Spinal cord (tissue), 10 donors: ENCODE results near the gene MCTP2. TPM values are rescaled to one million over a fixed set of nuclear protein-coding genes. Genes with fewer than 3 reads are reported as not detected.

ENCODE experiments used
- DNase-seq, 6 donors: peaks; one replicate each; pipeline versions ENCODE4 v3.0.0 to v3.0.0-alpha.2; 2013 to 2015; ENCODE audit warnings: low spot score in 6 of 6, low read depth in 4 of 6
- H3K27ac ChIP-seq: one replicate; pipeline ENCODE4 v1.5.1; 2013; ENCODE audit warnings: low read depth, low read length, control low read depth
- H3K27me3 ChIP-seq: one replicate; pipeline ENCODE4 v1.6.1; 2013; ENCODE audit warnings: low read length; ENCODE audit not compliant: control insufficient read depth, insufficient read depth
- H3K36me3 ChIP-seq: one replicate; pipeline ENCODE4 v1.6.1; 2013; ENCODE audit warnings: low read length; ENCODE audit not compliant: control insufficient read depth, insufficient read depth
- H3K4me1 ChIP-seq: one replicate; pipeline ENCODE4 v1.6.1; 2013; ENCODE audit warnings: low read length; ENCODE audit not compliant: control insufficient read depth, insufficient read depth
- H3K4me3 ChIP-seq: one replicate; pipeline ENCODE4 v1.5.1; 2013; ENCODE audit warnings: low read depth, low read length, control low read depth
- H3K9me3 ChIP-seq: one replicate; pipeline ENCODE4 v1.6.1; 2013; ENCODE audit warnings: low read length; ENCODE audit not compliant: control insufficient read depth, insufficient read depth
- WGBS: methylation state at CpG from one replicate; pipeline ENCODE4 v1.1.5; 2013; ENCODE audit warnings: missing lambda C conversion rate; ENCODE audit not compliant: insufficient coverage; 5-methylcytosine and 5-hydroxymethylcytosine counted together
- polyA plus RNA-seq, 2 donors: library from polyadenylated mRNA; unstranded; fragments of 120-200 nt; gene quantifications; one replicate each; pipeline ENCODE4 v1.2.1, GENCODE V29; 2013; ENCODE audit not compliant: insufficient read length in 2 of 2
- total RNA-seq, 2 donors: library from RNA; depleted of rRNA in 1 of 2; stranded (reverse); fragments of 120-200 nt in 1 of 2; fragments of >200 nt in 1 of 2; gene quantifications; one replicate each; pipeline versions ENCODE4 v1.2.3 to v1.2.4, GENCODE V29; 2013 to 2014
- donor health status: healthy.

Gene MCTP2
- total and polyA plus RNA-seq, 4 donors: 0.76 to 12.4 (median 4.1) TPM

DNA sequence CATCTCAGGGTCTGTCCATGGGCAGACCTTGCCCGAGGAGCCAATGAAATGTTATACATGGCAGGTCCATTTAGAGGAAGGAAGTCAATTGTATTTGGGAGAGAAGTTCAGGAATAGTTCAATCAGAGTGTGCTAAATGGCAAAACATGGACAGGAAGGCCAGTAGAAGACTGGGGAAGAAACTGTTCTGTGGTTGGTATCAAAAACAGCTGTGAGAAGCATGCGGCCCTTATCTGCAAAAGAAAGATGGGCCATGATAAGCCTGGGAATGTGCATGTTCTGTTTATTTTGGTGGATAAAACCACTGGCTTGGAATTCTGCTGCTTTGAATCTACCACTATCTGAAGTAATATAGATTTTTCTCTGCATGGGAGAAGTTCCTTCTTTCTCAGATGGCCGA, 100.4 kb downstream of the MCTP2 start:
- DNase-seq: no peak
- Histone ChIP-seq H3K27me3 (no peaks in the 10 kb centered on the region), H3K36me3 (no peaks in the 10 kb centered on the region), H3K9me3 (no peaks in the 10 kb centered on the region), H3K27ac (no peak overlapping the region), H3K4me3 (no peak overlapping the region), H3K4me1 (no peaks in the 10 kb centered on the region)
- WGBS: 88% methylated on average over 1 of the region's 3 CpGs

DNA sequence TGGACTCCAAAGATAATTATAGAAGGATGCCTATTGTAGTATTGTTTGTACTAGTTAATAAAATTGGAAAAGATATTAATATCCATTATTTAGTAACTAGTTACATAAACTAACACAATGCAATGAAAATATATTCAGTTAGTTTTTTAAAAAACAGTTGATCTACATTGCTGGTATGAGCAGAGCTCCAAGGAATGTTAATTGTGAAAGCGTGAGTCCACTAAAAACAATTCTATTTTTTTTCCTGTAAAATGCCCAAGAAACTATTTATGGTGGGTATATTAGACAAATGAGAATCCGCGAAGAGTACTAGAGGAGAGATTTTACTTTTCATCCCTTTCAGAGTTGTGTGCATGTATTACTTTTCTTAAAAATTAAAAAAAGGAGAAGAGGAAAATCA, 104.3 kb downstream of the MCTP2 start:
- DNase-seq: no peak
- no peaks in the 10 kb centered on the region for H3K4me1 ChIP-seq
- WGBS: no CpG with 5 or more reads among the region's 3 CpGs
- no peaks in the 10 kb centered on the region for H3K27me3 ChIP-seq
- H3K4me3 ChIP-seq: no peak overlapping the region
- no peaks in the 10 kb centered on the region for H3K36me3 ChIP-seq
- H3K9me3 ChIP-seq: no peaks in the 10 kb centered on the region
- no peak overlapping the region for H3K27ac ChIP-seq

- Histone ChIP-seq H3K4me3 (no peak overlapping the region), H3K27me3 (no peaks in the 10 kb centered on the region), H3K4me1 (no peaks in the 10 kb centered on the region), H3K27ac (no peak overlapping the region), H3K36me3 (no peaks in the 10 kb centered on the region), H3K9me3 (no peaks in the 10 kb centered on the region)
- WGBS: 59% methylated on average over 4 of the region's 13 CpGs
- no peak for DNase-seq
Observed at GRCh38 chr15:94336817-94337467, 105.6 kb downstream of the MCTP2 start.

DNA sequence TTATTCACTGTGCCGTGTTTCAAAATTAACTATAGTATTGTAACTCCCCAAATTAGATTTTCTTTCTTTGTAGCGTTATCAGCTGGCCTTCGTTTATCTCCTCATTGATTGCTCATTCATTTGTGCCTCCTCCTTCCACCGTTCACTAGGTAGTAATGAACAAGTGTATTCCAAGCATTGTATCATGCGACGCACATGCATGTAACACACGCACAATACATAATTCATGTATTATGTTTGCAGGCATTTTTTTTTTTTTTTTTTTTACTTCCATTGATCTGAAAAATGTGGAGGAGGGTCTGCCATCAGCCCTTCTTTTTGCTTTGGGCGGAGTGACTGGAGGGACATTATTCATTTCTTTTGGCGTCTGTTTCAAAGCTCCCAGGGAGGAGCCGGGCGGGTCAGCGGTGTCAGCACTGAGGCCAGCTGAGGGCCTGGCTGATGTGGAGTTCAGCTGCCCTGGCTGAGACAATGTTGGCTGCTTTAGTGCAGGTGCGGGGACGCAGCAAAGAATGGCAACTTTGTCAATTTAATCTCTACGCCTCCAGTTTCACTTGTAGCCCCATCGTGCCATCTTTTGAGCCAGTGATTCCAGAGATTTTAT, 107.0 kb downstream of the MCTP2 start:
- WGBS: 57% methylated on average over 7 of the region's 16 CpGs
- no peaks in the 10 kb centered on the region for H3K27me3 ChIP-seq
- H3K4me3 ChIP-seq: no peak overlapping the region
- H3K27ac ChIP-seq: no peak overlapping the region
- no peak for DNase-seq
- H3K36me3 ChIP-seq: no peaks in the 10 kb centered on the region
- H3K9me3 ChIP-seq: no peaks in the 10 kb centered on the region
- no peaks in the 10 kb centered on the region for H3K4me1 ChIP-seq

DNA sequence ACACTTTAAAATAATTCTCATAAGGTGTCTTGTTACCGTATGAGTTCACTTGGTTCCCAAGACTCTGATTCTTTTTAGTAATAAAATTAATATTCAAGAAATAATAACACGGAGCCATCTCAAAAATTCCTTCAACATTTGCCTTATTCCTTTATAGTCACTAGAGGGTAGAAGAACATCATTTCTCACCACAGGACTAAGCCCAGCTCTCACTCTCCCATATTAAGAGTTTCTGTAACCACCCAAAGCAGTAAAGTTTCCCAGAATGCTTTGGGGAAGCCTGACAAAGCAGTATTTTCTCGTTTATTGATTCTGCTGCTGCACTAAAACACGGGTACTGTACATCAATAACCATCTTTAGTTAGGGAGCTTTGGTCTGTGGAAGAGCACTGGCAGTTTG, 114.9 kb downstream of the MCTP2 start:
- no CpG with 5 or more reads among the region's 4 CpGs for WGBS
- no peaks in the 10 kb centered on the region for H3K27me3 ChIP-seq
- DNase-seq: peak in 1 of 6 donors; percentile 68
- no peaks in the 10 kb centered on the region for H3K36me3 ChIP-seq
- H3K27ac ChIP-seq: no peak overlapping the region
- no peaks in the 10 kb centered on the region for H3K9me3 ChIP-seq
- no peaks in the 10 kb centered on the region for H3K4me1 ChIP-seq
- H3K4me3 ChIP-seq: no peak overlapping the region

DNA sequence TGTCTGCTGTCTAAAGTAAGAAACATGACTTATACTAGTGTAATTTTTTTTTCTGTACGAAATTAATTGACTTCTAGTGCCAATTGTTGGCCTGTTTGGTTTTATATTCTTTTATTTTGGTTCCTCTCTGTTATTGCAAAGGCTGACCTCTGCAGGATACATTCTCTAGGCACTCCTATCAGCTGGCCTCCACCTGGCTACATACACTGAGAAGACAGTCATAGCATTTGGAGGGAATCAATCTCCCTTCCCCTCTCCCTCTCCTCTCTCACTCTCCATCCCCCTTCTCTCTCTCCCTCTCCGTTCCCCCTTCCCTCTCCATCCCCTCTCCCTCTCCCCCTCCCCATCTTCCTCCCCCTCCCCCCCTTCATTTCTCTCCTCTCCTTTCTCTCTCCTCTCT, 116.7 kb downstream of the MCTP2 start:
- WGBS: no CpG with 5 or more reads among the region's 2 CpGs
- no peaks in the 10 kb centered on the region for H3K4me1 ChIP-seq

DNA sequence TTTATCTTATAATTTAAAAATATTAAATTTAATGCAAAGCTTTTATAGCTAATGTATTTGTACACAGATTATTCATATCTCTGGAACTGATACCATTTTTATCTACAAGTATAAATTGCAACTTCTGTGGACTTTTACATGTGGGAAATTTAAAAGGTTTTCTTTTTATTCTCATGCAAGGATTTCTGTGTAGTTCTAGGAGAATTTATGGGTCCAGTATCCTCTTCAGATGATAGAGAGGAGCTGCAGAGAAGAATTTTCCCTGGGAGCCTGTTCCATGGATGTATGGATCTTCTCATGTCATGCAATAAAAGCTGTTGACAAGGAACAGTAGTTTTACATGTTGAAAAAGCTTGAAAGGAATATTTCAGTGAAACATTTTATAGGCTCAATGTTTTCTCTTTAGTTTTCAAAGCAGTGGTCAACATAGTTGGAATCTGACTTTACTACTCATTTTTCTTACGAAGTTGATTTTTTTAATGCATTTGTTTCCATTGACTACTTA, 119.7 kb downstream of the MCTP2 start:
- no peak overlapping the region for H3K27ac ChIP-seq
- H3K9me3 ChIP-seq: no peaks in the 10 kb centered on the region
- H3K27me3 ChIP-seq: no peaks in the 10 kb centered on the region
- DNase-seq: no peak
- H3K36me3 ChIP-seq: no peaks in the 10 kb centered on the region
- H3K4me1 ChIP-seq: no peaks in the 10 kb centered on the region
- no CpG with 5 or more reads among the region's 1 CpG for WGBS
- H3K4me3 ChIP-seq: no peak overlapping the region

More for the DNA sequence above, 116.7 kb downstream of the MCTP2 start:
- H3K27ac ChIP-seq: no peak overlapping the region
- no peak overlapping the region for H3K4me3 ChIP-seq
- no peaks in the 10 kb centered on the region for H3K9me3 ChIP-seq
- H3K27me3 ChIP-seq: no peaks in the 10 kb centered on the region
- no peak for DNase-seq
- no peaks in the 10 kb centered on the region for H3K36me3 ChIP-seq

DNA sequence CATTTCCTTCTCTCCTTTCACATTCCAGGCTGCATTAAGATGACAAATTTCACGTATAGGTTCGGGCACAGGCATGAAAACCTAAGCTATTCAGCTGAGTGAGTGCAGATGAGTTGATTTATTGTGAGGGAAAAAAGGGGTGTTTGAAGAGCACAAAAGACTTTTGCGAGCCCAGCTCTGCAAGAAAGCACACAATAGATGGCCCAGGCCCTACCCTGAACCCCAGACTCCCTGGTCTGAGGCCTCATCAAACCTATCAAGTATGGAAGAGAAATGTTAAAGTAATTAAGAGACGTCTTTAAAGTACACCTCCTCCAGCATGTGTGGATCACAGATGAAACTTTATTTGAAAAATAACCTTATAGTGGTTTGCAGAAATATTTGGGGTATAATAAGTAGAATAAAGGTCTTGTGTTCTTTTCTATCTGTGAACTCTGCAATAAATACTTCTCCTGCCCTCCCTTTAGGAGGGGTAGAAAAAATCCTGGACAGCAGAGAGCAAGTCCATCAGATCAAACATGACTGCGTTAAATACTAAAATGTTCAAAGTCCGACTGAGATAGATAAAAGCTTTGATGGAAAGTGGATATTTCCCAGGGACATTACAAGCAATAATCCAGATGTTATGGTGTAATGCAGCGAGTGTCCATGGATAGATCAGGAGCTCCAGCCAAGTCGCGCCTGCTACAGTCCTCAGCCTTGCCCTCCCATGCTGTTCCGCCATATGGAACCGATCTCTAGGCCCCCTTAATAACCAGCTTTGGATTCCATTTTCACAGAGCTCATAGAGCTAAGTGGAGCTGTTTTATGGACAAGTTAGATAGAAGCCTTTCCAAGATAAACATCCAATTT, 121.5 kb downstream of the MCTP2 start:
- no peaks in the 10 kb centered on the region for H3K27me3 ChIP-seq
- peak in 2 of 6 donors; percentile 11 to 83 for DNase-seq
- 75% methylated on average over 4 of the region's 11 CpGs for WGBS
- no peak overlapping the region for H3K4me3 ChIP-seq
- H3K27ac ChIP-seq: no peak overlapping the region
- H3K4me1 ChIP-seq: no peaks in the 10 kb centered on the region
- no peaks in the 10 kb centered on the region for H3K9me3 ChIP-seq
- H3K36me3 ChIP-seq: no peaks in the 10 kb centered on the region

DNA sequence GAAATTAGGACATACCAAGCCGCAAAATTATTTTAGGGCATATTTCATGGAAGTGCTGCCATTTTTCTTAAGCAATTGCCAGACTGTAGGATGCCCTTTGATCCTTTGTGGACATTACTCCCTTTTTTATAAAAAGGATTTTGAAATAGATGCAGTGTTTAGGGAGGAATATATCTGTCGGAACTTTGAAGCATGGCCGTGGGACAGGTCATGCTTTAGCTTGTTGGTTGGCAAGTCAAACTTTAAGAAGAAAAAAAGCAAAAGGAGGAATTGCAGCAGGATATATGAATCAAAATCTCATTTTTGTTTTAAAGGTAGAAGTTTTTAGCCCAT, 122.1 kb downstream of the MCTP2 start:
- H3K4me3 ChIP-seq: no peak overlapping the region
- no peaks in the 10 kb centered on the region for H3K4me1 ChIP-seq
- 81% methylated on average over 2 of the region's 3 CpGs for WGBS
- no peaks in the 10 kb centered on the region for H3K9me3 ChIP-seq
- H3K36me3 ChIP-seq: no peaks in the 10 kb centered on the region
- no peaks in the 10 kb centered on the region for H3K27me3 ChIP-seq
- no peak for DNase-seq
- no peak overlapping the region for H3K27ac ChIP-seq
